Mucosa of descending colon (tissue), 3 donors: ENCODE data around the gene SCFD1. TPM values are rescaled to one million over a fixed set of nuclear protein-coding genes. Genes with fewer than 3 reads are reported as not detected.

Experiments
- ATAC-seq: fragments of 200-7000 bp; cut with Tn5 transposase; one replicate; pipeline ENCODE4 v1.9.1; 2020; ENCODE audit warnings: mild to moderate bottlenecking, moderate library complexity
- DNase-seq, 3 donors: peaks; one replicate each; pipeline ENCODE4 v3.0.0-alpha.2; 2020
- H3K36me3 ChIP-seq: fragments of 200-600 bp; one replicate; pipeline ENCODE4 v1.8.0; 2021; ENCODE audit warnings: low read depth, mild to moderate bottlenecking
- H3K4me1 ChIP-seq: fragments of 200-600 bp; one replicate; pipeline ENCODE4 v1.8.0; 2021; ENCODE audit warnings: low read depth, mild to moderate bottlenecking
- H3K4me3 ChIP-seq: fragments of 200-600 bp; one replicate; pipeline ENCODE4 v1.8.0; 2021; ENCODE audit warnings: mild to moderate bottlenecking
- H3K9me3 ChIP-seq: fragments of 200-600 bp; one replicate; pipeline ENCODE4 v1.8.0; 2021; ENCODE audit warnings: mild to moderate bottlenecking
- intact Hi-C, 2 donors: fragments of 100-400 bp; cut with DNase I in 1 of 2; cut with micrococcal nuclease in 1 of 2; formaldehyde crosslinking; loops; one replicate each; pipeline versions ENCODE4 v1.11.0 to v1.11.1; 2022; cut with DNase I, micrococcal nuclease
- total RNA-seq, 3 donors: library from RNA; stranded (reverse); fragmentation: NEBNext Ultra II Directional in 2 of 3; extraction: Animal tissue kit (Norgen Biotek cat#: 25700) in 2 of 3; gene quantifications; one replicate each; pipeline versions ENCODE4 v1.2.1 to v1.2.4, GENCODE V29; 2021 to 2023
- TF ChIP-seq, protein P1 (sequence below): fragments of 200-600 bp; IDR thresholded peaks from one replicate; pipeline ENCODE4 v1.8.0; 2022; ENCODE audit warnings: antibody characterized with exemption, mild to moderate bottlenecking
- donor health status: DM: no; HTN: no; CAD: no; lungs with moderate emphysema.
- donor health status: DM: no; HTN: no; CAD: no.
- donor health status: DM: no; HTN: yes; CAD: no.

SCFD1 gene
- total RNA-seq, 3 donors from 2014 or later, result 55.4 to 79.3 (median 56.5) TPM

DNA sequence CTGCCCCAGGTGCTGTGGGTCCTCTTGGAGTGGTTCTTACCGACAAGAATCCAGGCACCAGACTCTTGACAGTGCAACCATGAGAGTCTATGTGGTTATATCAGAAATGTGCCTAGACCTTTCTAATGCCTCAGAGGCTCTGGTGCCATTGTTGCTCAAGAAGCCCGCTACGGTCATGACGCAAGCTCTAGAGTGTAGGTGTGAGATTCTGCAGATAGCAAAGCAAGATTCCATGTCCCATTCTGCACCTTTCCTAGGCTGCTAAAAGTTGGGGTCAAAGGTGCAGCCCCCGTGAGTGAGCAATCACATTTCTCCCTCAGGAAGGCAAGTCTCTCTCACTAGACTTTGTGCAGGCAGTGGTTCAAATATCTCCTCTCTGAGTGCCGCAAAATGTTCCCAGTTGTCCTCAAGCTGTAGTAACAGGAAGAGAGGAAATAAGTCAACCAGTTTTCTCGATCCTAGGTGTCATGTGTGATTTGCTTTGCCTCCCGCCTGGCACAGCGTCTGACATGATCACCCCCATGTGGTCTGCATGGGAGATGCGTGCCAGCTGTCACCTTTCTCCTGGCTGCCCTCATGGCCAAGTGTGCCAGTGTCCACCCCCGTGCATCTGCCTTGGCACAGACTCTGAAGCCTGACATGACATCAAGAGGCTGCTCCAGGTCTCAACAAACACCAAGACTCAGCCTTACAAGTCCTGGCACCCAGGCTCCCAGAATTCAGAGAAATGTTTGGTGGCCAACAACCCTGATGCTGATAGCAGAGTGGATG, 129.7 kb downstream of the SCFD1 start:
- H3K9me3 ChIP-seq, result no peaks in the 10 kb centered on the region
- DNase-seq, result no peak
- no peaks in the 10 kb centered on the region for H3K36me3 ChIP-seq
- TF ChIP-seq, protein P1, sequence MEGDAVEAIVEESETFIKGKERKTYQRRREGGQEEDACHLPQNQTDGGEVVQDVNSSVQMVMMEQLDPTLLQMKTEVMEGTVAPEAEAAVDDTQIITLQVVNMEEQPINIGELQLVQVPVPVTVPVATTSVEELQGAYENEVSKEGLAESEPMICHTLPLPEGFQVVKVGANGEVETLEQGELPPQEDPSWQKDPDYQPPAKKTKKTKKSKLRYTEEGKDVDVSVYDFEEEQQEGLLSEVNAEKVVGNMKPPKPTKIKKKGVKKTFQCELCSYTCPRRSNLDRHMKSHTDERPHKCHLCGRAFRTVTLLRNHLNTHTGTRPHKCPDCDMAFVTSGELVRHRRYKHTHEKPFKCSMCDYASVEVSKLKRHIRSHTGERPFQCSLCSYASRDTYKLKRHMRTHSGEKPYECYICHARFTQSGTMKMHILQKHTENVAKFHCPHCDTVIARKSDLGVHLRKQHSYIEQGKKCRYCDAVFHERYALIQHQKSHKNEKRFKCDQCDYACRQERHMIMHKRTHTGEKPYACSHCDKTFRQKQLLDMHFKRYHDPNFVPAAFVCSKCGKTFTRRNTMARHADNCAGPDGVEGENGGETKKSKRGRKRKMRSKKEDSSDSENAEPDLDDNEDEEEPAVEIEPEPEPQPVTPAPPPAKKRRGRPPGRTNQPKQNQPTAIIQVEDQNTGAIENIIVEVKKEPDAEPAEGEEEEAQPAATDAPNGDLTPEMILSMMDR, result no peak
- no peaks in the 10 kb centered on the region for H3K4me1 ChIP-seq
- H3K4me3 ChIP-seq, result no peak overlapping the region
- ATAC-seq, result no peak
- intact Hi-C loops, result no loop called here

DNA sequence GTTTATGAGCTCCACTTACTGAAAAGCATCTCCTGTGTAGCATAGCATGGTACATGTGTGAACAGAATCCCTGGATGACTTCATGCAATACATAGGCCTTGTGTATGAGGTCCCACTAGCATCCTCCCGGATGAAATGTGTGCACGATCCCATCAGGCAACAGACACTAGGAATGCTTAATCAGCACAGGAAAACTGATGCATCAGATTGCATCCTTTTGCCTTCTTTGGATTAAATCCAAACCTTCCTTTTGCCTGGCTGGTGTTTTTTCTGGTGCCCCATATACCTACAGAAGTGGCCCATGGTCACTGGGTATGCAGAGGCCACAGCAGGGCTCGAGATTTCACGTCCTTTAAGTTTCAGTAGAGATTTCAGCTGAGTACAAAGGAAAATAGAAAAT, 131.3 kb downstream of the SCFD1 start:
- Histone ChIP-seq H3K4me3 (no peak overlapping the region), H3K4me1 (no peaks in the 10 kb centered on the region), H3K36me3 (no peaks in the 10 kb centered on the region), H3K9me3 (no peaks in the 10 kb centered on the region)
- TF ChIP-seq, protein P1, result no peak
- DNase-seq, result no peak
- intact Hi-C loops, result no loop called here
- no peak for ATAC-seq

- Histone ChIP-seq H3K9me3 (no peaks in the 10 kb centered on the region), H3K36me3 (no peaks in the 10 kb centered on the region), H3K4me1 (peaks cover 5% of the 10 kb centered on the region), H3K4me3 (no peak overlapping the region)
- ATAC-seq (no peak), DNase-seq (no peak)
- TF ChIP-seq, protein P1, result no peak
- intact Hi-C loops, result no loop called here
Observed at GRCh38 chr14:30754778-30755177, 132.7 kb downstream of the SCFD1 start.

GRCh38 chr14:30756594-30756993, 134.5 kb downstream of the SCFD1 start:
- no peak for ATAC-seq
- Histone ChIP-seq H3K9me3 (no peaks in the 10 kb centered on the region), H3K4me1 (peaks cover 5% of the 10 kb centered on the region), H3K4me3 (no peak overlapping the region), H3K36me3 (no peaks in the 10 kb centered on the region)
- intact Hi-C loops, result no loop called here
- no peak for DNase-seq
- TF ChIP-seq, protein P1, result no peak

GRCh38 chr14:30757082-30757481, 135.0 kb downstream of the SCFD1 start:
- ATAC-seq (no peak), DNase-seq (no peak)
- no peaks in the 10 kb centered on the region for H3K36me3 ChIP-seq
- TF ChIP-seq, protein P1, result no peak
- no peak overlapping the region for H3K4me3 ChIP-seq
- no peaks in the 10 kb centered on the region for H3K9me3 ChIP-seq
- H3K4me1 ChIP-seq, result peaks cover 5% of the 10 kb centered on the region
- intact Hi-C loops, result no loop called here
